MM.1S (cell line): ENCODE results near the gene LCLAT1.

Experiments
- DNase-seq: peaks from one replicate; pipeline ENCODE4 v3.0.0-alpha.2; 2015
- H2AFZ ChIP-seq: fragments of 300-600 bp; sonication (generic); 2 replicates; pipeline ENCODE4 v1.6.0; 2016; ENCODE audit warnings: antibody characterized with exemption, low read length
- H3F3A ChIP-seq: fragments of 300-600 bp; sonication (generic); 2 replicates; pipeline ENCODE4 v1.6.1; 2016; ENCODE audit warnings: mild to moderate bottlenecking, antibody characterized with exemption, low read length, moderate library complexity, mixed read lengths; ENCODE audit not compliant: insufficient read depth
- H3K27ac ChIP-seq: fragments of 300-600 bp; sonication (generic); 2 replicates; pipeline ENCODE4 v1.5.1; 2016; ENCODE audit warnings: mild to moderate bottlenecking, low read length
- H3K27me3 ChIP-seq: fragments of 300-600 bp; sonication (generic); replicated peaks from 2 replicates; pipeline ENCODE4 v1.6.0; 2016; ENCODE audit warnings: low read length; ENCODE audit not compliant: insufficient read depth
- H3K36me3 ChIP-seq: fragments of 300-600 bp; sonication (generic); replicated peaks from 2 replicates; pipeline ENCODE4 v1.6.1; 2016; ENCODE audit warnings: mild to moderate bottlenecking, low read length, mixed read lengths; ENCODE audit not compliant: insufficient read depth
- H3K4me1 ChIP-seq: fragments of 300-600 bp; sonication (generic); 2 replicates; pipeline ENCODE4 v1.6.1; 2016; ENCODE audit warnings: low read length, mixed read lengths
- H3K4me2 ChIP-seq: fragments of 300-600 bp; sonication (generic); 2 replicates; pipeline ENCODE4 v1.6.0; 2016; ENCODE audit warnings: low read depth, low read length
- H3K4me3 ChIP-seq: fragments of 300-600 bp; sonication (generic); 2 replicates; pipeline ENCODE4 v1.5.1; 2016; ENCODE audit warnings: low read length, mixed read lengths
- H3K79me2 ChIP-seq: fragments of 300-600 bp; sonication (generic); 2 replicates; pipeline ENCODE4 v1.6.1; 2016; ENCODE audit warnings: mixed run types, low read length, mixed read lengths
- H3K9ac ChIP-seq: fragments of 300-600 bp; sonication (generic); 2 replicates; pipeline ENCODE4 v1.6.1; 2016; ENCODE audit warnings: low read length, mixed read lengths
- H3K9me2 ChIP-seq: fragments of 300-600 bp; sonication (generic); replicated peaks from 2 replicates; pipeline ENCODE4 v1.6.1; 2016; ENCODE audit warnings: mild to moderate bottlenecking, low read length, mixed read lengths; ENCODE audit not compliant: insufficient read depth
- H3K9me3 ChIP-seq: fragments of 300-600 bp; sonication (generic); replicated peaks from 2 replicates; pipeline ENCODE4 v1.6.1; 2016; ENCODE audit warnings: mild to moderate bottlenecking, low read length, mixed read lengths; ENCODE audit not compliant: insufficient read depth
- H4K20me1 ChIP-seq: fragments of 300-600 bp; sonication (generic); 2 replicates; pipeline ENCODE4 v1.6.1; 2016; ENCODE audit warnings: mild to moderate bottlenecking, low read length, moderate library complexity, mixed read lengths; ENCODE audit not compliant: insufficient read depth
- CTCF ChIP-seq: fragments of 300-600 bp; sonication (generic); IDR thresholded peaks from 2 replicates; pipeline ENCODE4 v1.5.1; 2016; ENCODE audit warnings: antibody characterized with exemption, low read length, mixed read lengths
- EZH2 ChIP-seq: fragments of 300-600 bp; sonication (generic); optimal IDR thresholded peaks from 2 replicates; pipeline ENCODE3; 2017; ENCODE audit warnings: low read depth, mild to moderate bottlenecking, antibody characterized with exemption, low read length, mixed read lengths
- EZH2phosphoT487 ChIP-seq: fragments of 300-600 bp; sonication (generic); IDR thresholded peaks from 2 replicates; pipeline ENCODE4 v1.6.1; 2018; ENCODE audit warnings: antibody characterized with exemption, low read length

The LCLAT1 gene

GRCh38 chr2:30649828-30650227 lies 202.8 kb downstream of the LCLAT1 start:
- Histone ChIP-seq H3K9me3 (no peaks in the 10 kb centered on the region), H3K9ac (no peak overlapping the region), H3K79me2 (no peaks in the 10 kb centered on the region), H3K27ac (no peak overlapping the region), H3K4me2 (no peak overlapping the region), H3F3A (no peaks in the 10 kb centered on the region), H3K36me3 (no peaks in the 10 kb centered on the region), H2AFZ (no peak overlapping the region), H4K20me1 (no peaks in the 10 kb centered on the region), H3K4me3 (no peak overlapping the region), H3K4me1 (no peaks in the 10 kb centered on the region), H3K27me3 (no peaks in the 10 kb centered on the region), H3K9me2 (no peaks in the 10 kb centered on the region)
- no peak for DNase-seq
- no peak for TF ChIP-seq CTCF
- no peak for TF ChIP-seq EZH2phosphoT487
- no peak for TF ChIP-seq EZH2

GRCh38 chr2:30652271-30652915 lies 205.3 kb downstream of the LCLAT1 start:
- TF ChIP-seq EZH2 (no peak), CTCF (no peak), EZH2phosphoT487 (no peak)

GRCh38 chr2:30653847-30654246 lies 206.8 kb downstream of the LCLAT1 start:
- Histone ChIP-seq H3K27me3 (no peaks in the 10 kb centered on the region), H3K9me3 (no peaks in the 10 kb centered on the region), H3K4me3 (no peak overlapping the region), H4K20me1 (no peaks in the 10 kb centered on the region), H3K9me2 (no peaks in the 10 kb centered on the region), H2AFZ (no peak overlapping the region), H3K4me2 (no peak overlapping the region), H3K27ac (no peak overlapping the region), H3K4me1 (no peaks in the 10 kb centered on the region), H3K36me3 (no peaks in the 10 kb centered on the region), H3K79me2 (no peaks in the 10 kb centered on the region), H3F3A (no peaks in the 10 kb centered on the region), H3K9ac (no peak overlapping the region)
- no peak for DNase-seq
- TF ChIP-seq EZH2phosphoT487 (no peak), CTCF (no peak), EZH2 (no peak)

More at GRCh38 chr2:30652271-30652915, 205.3 kb downstream of the LCLAT1 start:
- DNase-seq: no peak
- no peaks in the 10 kb centered on the region for H4K20me1 ChIP-seq
- H3K27ac ChIP-seq: no peak overlapping the region
- H2AFZ ChIP-seq: no peak overlapping the region
- no peaks in the 10 kb centered on the region for H3K9me3 ChIP-seq
- no peaks in the 10 kb centered on the region for H3K36me3 ChIP-seq
- H3K4me2 ChIP-seq: no peak overlapping the region
- H3K4me1 ChIP-seq: no peaks in the 10 kb centered on the region
- no peak overlapping the region for H3K9ac ChIP-seq
- no peak overlapping the region for H3K4me3 ChIP-seq
- no peaks in the 10 kb centered on the region for H3K27me3 ChIP-seq
- H3K9me2 ChIP-seq: no peaks in the 10 kb centered on the region
- no peaks in the 10 kb centered on the region for H3F3A ChIP-seq
- H3K79me2 ChIP-seq: no peaks in the 10 kb centered on the region
